H4 (cell line): Measurements from ENCODE around the gene SLC23A3. TPM values are rescaled to one million over a fixed set of nuclear protein-coding genes. Genes with fewer than 3 reads are reported as not detected.
A peak's percentile ranks its signal among the peaks of the same experiment; 100 is the strongest.

Experiments used
- DNase-seq: peaks from one replicate; pipeline ENCODE4 v3.0.0-alpha.2; 2015; ENCODE audit warnings: low spot score
- total RNA-seq: library from RNA; depleted of rRNA; stranded (reverse); fragments of >200 nt; shearing (Covaris generic); gene quantifications from 2 replicates; pipeline ENCODE4 v1.2.3, GENCODE V29; 2014; rRNA removed

The SLC23A3 gene, protein sequence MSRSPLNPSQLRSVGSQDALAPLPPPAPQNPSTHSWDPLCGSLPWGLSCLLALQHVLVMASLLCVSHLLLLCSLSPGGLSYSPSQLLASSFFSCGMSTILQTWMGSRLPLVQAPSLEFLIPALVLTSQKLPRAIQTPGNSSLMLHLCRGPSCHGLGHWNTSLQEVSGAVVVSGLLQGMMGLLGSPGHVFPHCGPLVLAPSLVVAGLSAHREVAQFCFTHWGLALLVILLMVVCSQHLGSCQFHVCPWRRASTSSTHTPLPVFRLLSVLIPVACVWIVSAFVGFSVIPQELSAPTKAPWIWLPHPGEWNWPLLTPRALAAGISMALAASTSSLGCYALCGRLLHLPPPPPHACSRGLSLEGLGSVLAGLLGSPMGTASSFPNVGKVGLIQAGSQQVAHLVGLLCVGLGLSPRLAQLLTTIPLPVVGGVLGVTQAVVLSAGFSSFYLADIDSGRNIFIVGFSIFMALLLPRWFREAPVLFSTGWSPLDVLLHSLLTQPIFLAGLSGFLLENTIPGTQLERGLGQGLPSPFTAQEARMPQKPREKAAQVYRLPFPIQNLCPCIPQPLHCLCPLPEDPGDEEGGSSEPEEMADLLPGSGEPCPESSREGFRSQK
- total RNA-seq, result 0.12 TPM in 1 of 2 replicates, not detected in the other

DNA sequence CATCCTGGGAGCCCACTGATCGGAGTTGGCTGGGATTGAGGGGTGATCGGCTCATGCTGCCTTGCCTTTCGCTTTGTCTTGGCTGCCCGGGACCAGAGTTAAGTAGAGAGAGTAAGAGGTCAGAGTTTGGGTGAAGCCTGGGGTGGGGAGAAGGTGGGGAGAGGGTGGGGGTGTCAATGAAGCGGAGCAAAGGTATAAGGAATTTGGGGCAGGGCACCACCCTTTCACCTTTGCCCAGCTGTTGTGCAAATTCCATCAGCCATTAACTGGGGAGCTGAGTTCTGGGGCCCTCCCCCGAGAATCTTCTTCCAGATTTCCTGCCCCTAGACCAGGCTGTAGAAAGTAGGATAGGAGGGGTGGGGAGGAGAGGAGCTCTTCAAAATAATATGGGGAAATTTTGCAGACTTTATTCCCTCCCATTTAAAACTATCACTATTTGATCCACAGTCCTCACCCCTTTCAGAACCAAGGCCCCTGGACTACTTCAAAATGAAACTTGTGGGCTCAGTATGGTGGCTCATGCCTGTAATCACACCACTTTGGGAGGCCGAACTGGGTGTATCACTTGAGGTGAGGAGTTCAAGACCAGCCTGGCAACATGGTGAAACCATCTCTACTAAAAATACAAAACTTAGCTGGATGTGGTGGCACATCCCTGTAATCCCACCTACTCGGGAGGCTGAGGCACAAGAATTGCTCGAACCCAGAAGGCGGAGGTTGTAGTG lies at the start of gene SLC23A3:
SLC23A3 (minus strand) TSS at position 100 of the 725 bp plus-strand sequence; CDS start at position 55, 45 bp downstream.
- DNase-seq, result no peak

GRCh38 chr2:219218732-219219701 lies 49.2 kb upstream of the SLC23A3 start, which contains the start of gene ABCB6:
ABCB6 (minus strand) TSS chr2:219218958; CDS start chr2:219218673, 285 bp downstream.
- peak; percentile 92 for DNase-seq

DNA sequence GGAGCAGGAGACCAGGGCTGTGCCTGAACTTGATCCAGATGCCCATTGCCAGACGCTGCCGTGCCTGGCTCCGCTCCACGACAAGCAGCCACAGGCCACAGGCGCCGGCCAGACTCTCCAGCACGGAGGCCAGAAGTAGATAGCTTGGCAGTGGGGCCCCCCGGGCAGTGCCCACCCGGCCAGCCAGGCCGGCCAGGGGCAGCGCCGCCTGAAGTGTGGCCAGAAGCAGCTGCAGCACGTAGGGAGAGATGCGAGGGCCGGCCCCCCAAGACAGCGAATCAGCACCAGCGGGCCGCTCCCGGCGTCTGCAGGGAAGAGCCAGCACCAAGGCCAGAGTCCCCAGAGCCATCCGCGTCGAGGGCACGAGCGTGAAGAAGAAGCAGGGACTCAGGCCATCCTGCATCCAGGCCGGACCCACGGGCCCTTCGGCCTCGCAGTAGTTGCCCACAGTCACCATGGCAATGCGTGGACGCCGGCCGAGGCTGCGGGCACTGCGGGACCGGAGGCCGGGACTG lies 48.4 kb upstream of the SLC23A3 start:
- DNase-seq, result peak; percentile 63

- no peak for DNase-seq
Measured at GRCh38 chr2:219216535-219216915, 46.7 kb upstream of the SLC23A3 start.

DNA sequence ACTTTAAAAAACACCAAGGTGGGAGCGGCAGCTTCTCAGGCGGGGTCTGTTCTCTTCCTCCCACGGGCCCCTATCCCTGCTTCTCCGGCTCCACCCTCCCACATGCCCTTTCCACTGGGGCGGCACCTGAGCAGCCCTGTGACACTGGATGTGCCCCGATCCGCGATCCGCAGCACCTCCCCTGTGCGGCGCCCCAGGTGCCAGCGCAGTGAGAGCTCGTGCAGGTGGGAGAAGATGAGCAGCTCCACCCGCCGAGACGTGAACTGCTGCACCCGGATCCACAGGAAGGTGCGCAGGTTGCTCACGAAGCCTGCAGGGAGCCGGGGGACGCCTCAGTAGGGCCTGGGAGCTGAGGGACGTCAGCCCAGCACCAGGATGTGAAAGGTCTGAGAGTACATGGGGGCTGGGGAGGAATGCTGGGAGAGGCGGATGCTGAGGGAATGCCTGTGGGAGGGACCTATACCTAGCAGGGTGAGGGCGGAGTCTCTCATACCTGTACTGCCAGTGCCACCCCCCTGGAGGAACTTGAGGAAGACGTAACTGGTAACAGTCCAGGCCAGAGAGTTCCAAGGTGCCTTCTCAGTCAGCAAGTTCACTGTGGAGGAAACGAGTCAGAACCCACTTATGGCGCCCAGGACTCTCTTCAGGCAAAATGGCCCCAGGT lies 46.2 kb upstream of the SLC23A3 start:
- DNase-seq, result no peak

DNA sequence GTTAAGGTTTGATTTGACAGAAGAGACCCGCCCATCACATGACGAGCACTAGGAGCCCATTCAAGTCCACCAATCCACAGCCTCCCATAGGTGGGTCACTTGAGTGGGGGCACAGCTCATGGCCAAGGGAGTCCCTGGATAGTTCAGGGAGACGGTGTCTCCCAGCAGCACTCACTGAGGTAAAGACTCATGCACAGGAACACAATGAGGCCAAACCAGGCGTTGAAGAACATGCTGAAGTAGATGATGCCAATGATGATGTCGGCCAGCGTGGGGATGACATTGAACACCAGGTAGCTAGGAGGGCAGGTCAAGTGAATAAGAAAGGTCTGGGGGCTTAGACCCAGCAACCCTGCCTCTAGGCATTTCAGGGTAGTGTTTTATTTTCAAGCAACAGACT lies 45.0 kb upstream of the SLC23A3 start:
- no peak for DNase-seq

DNA sequence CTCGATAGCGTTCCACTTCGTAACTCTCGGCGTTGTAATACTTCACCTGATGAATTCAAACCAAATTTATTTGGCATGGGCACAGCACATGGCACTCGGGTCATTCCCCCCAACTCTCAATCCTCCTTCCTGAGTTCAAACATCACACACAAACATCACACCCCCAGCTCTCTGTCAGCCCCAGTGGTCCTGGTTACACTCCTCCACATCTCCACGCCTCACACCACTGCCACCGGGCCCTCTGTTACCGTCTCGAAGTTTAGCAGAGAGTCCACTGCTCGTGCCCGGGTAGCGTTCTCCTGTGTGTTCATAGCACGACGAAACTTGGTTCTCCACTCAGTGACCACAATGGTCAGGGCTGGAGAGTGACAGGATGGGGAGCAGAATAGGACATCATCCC lies 44.3 kb upstream of the SLC23A3 start:
- no peak for DNase-seq

GRCh38 chr2:219213486-219214071 lies 43.8 kb upstream of the SLC23A3 start:
- DNase-seq, result no peak

- DNase-seq, result no peak
Measured at GRCh38 chr2:219213026-219213415, 43.2 kb upstream of the SLC23A3 start.

GRCh38 chr2:219210886-219211362 lies 41.1 kb upstream of the SLC23A3 start:
- no peak for DNase-seq

DNA sequence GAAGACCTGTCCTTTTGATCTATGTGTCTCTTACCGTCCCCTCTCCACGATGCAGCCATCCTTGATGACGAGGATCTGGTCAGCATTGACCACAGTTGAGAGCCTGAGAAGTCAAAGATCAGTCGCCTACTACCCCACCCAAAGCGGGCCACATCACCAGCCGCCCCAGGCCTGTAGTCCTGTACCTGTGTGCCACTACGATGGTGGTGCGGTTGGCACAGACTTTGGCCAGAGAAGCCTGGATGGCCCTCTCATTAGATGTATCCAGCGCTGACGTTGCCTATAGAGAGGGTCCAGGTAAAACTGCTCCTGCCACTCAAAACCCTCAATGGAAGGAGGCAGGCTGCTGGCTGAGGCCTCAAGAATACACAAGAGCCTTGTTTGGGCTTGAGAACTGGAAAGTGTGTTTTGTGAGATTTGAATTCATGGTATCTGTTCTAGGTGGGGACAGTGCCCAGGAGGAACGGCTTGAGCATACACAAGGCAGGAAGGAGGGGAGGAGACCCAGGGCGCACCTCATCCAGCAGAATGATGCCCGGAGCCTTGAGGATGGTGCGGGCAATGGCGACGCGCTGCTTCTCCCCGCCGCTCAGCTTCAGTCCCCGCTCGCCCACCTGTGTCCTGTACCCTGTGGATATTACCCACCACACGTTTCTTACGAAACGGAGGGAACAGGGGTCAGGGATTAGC lies 40.5 kb upstream of the SLC23A3 start:
- DNase-seq, result no peak

- DNase-seq, result no peak
Measured at GRCh38 chr2:219209236-219210195, 39.7 kb upstream of the SLC23A3 start.

DNA sequence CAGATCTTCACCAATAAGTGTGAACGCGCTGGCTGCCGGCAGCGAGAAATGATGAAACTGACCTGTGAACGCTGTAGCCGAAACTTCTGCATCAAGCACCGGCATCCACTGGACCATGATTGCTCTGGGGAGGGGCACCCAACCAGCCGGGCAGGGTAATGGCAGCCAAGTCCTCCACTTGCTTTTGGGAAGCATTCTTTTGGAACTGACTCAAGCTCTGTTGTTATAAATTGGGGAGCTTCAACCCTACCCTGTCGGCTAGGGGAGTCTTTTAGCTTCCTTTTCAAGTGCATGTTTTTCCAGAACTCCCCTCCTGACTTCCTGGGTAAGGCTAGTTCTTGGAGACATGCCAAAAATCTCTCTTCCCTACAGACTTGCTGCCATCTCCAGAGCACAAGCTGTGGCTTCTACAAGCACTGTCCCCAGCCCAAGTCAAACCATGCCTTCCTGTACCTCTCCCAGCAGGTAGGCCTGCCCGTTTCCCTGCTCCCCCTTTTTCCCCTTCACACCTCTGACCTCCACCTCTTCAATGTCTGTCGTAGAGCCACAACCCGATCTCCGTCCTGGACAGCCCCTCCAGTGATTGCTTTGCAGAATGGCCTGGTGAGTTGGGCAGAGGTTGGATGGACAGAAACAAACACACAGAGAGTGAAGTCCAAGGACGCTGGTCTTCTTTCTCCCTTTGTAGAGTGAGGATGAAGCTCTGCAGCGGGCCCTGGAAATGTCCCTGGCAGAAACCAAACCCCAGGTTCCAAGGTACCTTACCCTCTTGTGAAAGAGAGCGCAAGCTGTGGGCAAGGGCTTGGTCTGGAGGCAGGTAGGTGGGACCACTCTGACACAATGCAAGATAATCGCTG lies 38.3 kb upstream of the SLC23A3 start:
- DNase-seq, result peak; percentile 42

- no peak for DNase-seq
Measured at GRCh38 chr2:219207134-219207883, 37.5 kb upstream of the SLC23A3 start.

GRCh38 chr2:219206328-219207133 lies 36.7 kb upstream of the SLC23A3 start, which contains the start of gene ZFAND2B:
ZFAND2B (plus strand) TSS chr2:219206782; CDS start chr2:219206988, 206 bp downstream.
- peak; percentile 86 for DNase-seq

DNA sequence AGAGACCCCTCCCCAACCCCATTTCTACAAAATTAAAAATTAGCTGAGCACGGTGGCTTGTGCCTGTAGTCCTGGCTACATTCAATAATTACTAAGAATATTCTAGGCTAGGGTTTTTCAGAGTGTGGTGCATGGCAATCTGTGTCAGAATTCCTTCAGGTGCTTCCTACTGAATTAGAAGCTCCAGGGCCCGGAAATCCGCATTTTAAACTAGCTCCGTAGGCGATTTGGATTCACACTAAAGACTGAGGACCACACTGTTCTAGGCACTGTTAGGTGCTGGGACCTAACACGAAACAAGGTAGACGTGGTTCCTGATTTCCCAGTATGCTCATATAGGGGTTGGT lies 36.1 kb upstream of the SLC23A3 start:
- DNase-seq, result no peak
